Smooth muscle cell (in vitro differentiated cells): ENCODE data around the gene CALHM5. TPM values are rescaled to one million over a fixed set of nuclear protein-coding genes. Genes with fewer than 3 reads are reported as not detected.

Source experiments
- DNase-seq: peaks from one replicate; lab custom pipeline; 2025; ENCODE audit not compliant: unreplicated experiment; lab: John Stamatoyannopoulos, UW
- H2AFZ ChIP-seq: fragments of 200-600 bp; sonication (generic); 2 replicates; pipeline ENCODE4 v1.6.0; 2016; ENCODE audit warnings: antibody characterized with exemption, low read depth, mild to moderate bottlenecking
- H3F3A ChIP-seq: fragments of 200-600 bp; sonication (generic); 2 replicates; pipeline ENCODE4 v1.6.0; 2017; ENCODE audit warnings: antibody characterized with exemption, low read depth
- H3K27ac ChIP-seq: fragments of 200-600 bp; sonication (generic); 2 replicates; pipeline ENCODE4 v1.5.1; 2016; ENCODE audit warnings: low read depth, mild to moderate bottlenecking
- H3K27me3 ChIP-seq: fragments of 200-600 bp; sonication (generic); 2 replicates; pipeline ENCODE4 v1.6.1; 2016; ENCODE audit warnings: low read depth, mild to moderate bottlenecking
- H3K36me3 ChIP-seq: fragments of 200-600 bp; sonication (generic); 2 replicates; pipeline ENCODE4 v1.5.1; 2016; ENCODE audit warnings: low read depth
- H3K4me1 ChIP-seq: fragments of 200-600 bp; sonication (generic); 2 replicates; pipeline ENCODE4 v1.5.1; 2016; ENCODE audit warnings: low read depth
- H3K4me2 ChIP-seq: fragments of 200-600 bp; sonication (generic); 2 replicates; pipeline ENCODE4 v1.6.0; 2016; ENCODE audit warnings: mild to moderate bottlenecking
- H3K4me3 ChIP-seq: fragments of 200-600 bp; sonication (generic); 2 replicates; pipeline ENCODE4 v1.5.1; 2016; ENCODE audit warnings: mild to moderate bottlenecking
- H3K79me2 ChIP-seq: fragments of 200-600 bp; sonication (generic); 2 replicates; pipeline ENCODE4 v1.6.0; 2016; ENCODE audit warnings: low read depth, mild to moderate bottlenecking
- H3K9ac ChIP-seq: fragments of 200-600 bp; sonication (generic); 2 replicates; pipeline ENCODE4 v1.6.0; 2016; ENCODE audit warnings: low read depth
- H3K9me3 ChIP-seq: fragments of 200-600 bp; sonication (generic); replicated peaks from 2 replicates; pipeline ENCODE4 v1.5.1; 2016; ENCODE audit warnings: low read depth
- H4K20me1 ChIP-seq: fragments of 200-600 bp; sonication (generic); 2 replicates; pipeline ENCODE4 v1.6.0; 2016; ENCODE audit warnings: low read depth
- WGBS: methylation state at CpG from one replicate; pipeline ENCODE4 v1.1.7; 2016; ENCODE audit warnings: low lambda C conversion rate; 5-methylcytosine and 5-hydroxymethylcytosine counted together
- polyA plus RNA-seq: library from polyadenylated mRNA; unstranded; fragments of >200 nt; fragmentation: Nextera tagmentation; extraction: Ambion mirVana; gene quantifications from 2 replicates; pipeline ENCODE4 v1.2.1, GENCODE V29; 2016
- total RNA-seq: library from RNA; depleted of rRNA; stranded (reverse); fragments of >200 nt; gene quantifications from 2 replicates; pipeline ENCODE4 v1.2.3, GENCODE V29; 2014
- TF ChIP-seq, protein P1 (sequence below): fragments of 200-600 bp; sonication (generic); IDR thresholded peaks from 2 replicates; pipeline ENCODE4 v1.5.1; 2017; ENCODE audit warnings: borderline replicate concordance, mild to moderate bottlenecking, antibody characterized with exemption; ENCODE audit not compliant: insufficient read depth, poor library complexity, severe bottlenecking

Gene CALHM5
- total and polyA plus RNA-seq, 2 experiments from 2014 or later, result 1.9 to 3.9 TPM

DNA sequence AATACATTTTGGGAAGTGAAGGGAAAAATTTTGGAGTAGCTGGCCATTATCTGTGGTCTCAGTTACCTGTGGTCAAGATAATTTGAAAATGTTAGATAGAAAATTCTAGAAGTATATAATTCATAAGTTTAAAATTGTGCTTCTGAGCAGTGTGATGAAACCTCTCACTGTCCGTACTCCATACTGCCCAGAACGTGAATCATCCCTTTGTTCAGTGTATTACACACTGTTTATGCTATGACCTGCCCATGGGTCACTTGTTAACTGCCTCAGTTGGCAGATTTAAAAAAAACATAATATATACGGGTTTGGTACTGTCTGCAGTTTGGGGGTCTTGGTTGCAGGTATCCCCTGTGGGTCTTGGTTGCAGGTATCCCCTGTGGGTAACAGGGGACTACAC is 4.1 kb upstream of the CALHM5 start:
- no peak overlapping the region for H3K9ac ChIP-seq
- H3K36me3 ChIP-seq, result no peaks in the 10 kb centered on the region
- H3K4me3 ChIP-seq, result no peak overlapping the region
- H3K4me2 ChIP-seq, result no peak overlapping the region
- no peaks in the 10 kb centered on the region for H3K27me3 ChIP-seq
- H3F3A ChIP-seq, result no peaks in the 10 kb centered on the region
- no peak overlapping the region for H2AFZ ChIP-seq
- TF ChIP-seq, protein P1, sequence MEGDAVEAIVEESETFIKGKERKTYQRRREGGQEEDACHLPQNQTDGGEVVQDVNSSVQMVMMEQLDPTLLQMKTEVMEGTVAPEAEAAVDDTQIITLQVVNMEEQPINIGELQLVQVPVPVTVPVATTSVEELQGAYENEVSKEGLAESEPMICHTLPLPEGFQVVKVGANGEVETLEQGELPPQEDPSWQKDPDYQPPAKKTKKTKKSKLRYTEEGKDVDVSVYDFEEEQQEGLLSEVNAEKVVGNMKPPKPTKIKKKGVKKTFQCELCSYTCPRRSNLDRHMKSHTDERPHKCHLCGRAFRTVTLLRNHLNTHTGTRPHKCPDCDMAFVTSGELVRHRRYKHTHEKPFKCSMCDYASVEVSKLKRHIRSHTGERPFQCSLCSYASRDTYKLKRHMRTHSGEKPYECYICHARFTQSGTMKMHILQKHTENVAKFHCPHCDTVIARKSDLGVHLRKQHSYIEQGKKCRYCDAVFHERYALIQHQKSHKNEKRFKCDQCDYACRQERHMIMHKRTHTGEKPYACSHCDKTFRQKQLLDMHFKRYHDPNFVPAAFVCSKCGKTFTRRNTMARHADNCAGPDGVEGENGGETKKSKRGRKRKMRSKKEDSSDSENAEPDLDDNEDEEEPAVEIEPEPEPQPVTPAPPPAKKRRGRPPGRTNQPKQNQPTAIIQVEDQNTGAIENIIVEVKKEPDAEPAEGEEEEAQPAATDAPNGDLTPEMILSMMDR, result no peak
- DNase-seq, result no peak
- H3K9me3 ChIP-seq, result no peaks in the 10 kb centered on the region
- WGBS, result 82% methylated on average over 3 of the region's 3 CpGs
- H3K4me1 ChIP-seq, result peaks cover 4% of the 10 kb centered on the region
- H3K27ac ChIP-seq, result no peak overlapping the region
- H4K20me1 ChIP-seq, result no peaks in the 10 kb centered on the region
- no peaks in the 10 kb centered on the region for H3K79me2 ChIP-seq

- Histone ChIP-seq H3K9ac (no peak overlapping the region), H3K4me3 (no peak overlapping the region), H2AFZ (no peak overlapping the region), H3K27me3 (no peaks in the 10 kb centered on the region), H3K4me2 (no peak overlapping the region), H4K20me1 (no peaks in the 10 kb centered on the region), H3K36me3 (no peaks in the 10 kb centered on the region), H3K79me2 (peaks cover 6% of the 10 kb centered on the region), H3K4me1 (peaks cover 15% of the 10 kb centered on the region), H3F3A (no peaks in the 10 kb centered on the region), H3K9me3 (no peaks in the 10 kb centered on the region), H3K27ac (no peak overlapping the region)
- TF ChIP-seq, protein P1, result no peak
- no peak for DNase-seq
Observed at GRCh38 chr6:116508527-116508926, 2.9 kb upstream of the CALHM5 start.

- H3K9me3 ChIP-seq, result no peaks in the 10 kb centered on the region
- peak overlapping the region; percentile 45 for H3K4me3 ChIP-seq
- peaks cover 9% of the 10 kb centered on the region for H3K79me2 ChIP-seq
- H3K27ac ChIP-seq, result peak overlapping the region; percentile 82
- 39% methylated on average over 4 of the region's 4 CpGs for WGBS
- no peaks in the 10 kb centered on the region for H3F3A ChIP-seq
- H3K36me3 ChIP-seq, result no peaks in the 10 kb centered on the region
- H4K20me1 ChIP-seq, result no peaks in the 10 kb centered on the region
- H3K9ac ChIP-seq, result peak overlapping the region; percentile 53
- TF ChIP-seq, protein P1, result no peak
- peak overlapping the region; percentile 90 for H3K4me2 ChIP-seq
- peak overlapping the region; percentile 88 for H2AFZ ChIP-seq
- DNase-seq, result no peak
- peaks cover 16% of the 10 kb centered on the region for H3K4me1 ChIP-seq
- no peaks in the 10 kb centered on the region for H3K27me3 ChIP-seq
Observed at GRCh38 chr6:116512111-116512559, 696 bp downstream of the CALHM5 start.

GRCh38 chr6:116512734-116513133 is 1.3 kb downstream of the CALHM5 start:
- Histone ChIP-seq H3F3A (no peaks in the 10 kb centered on the region), H3K27me3 (no peaks in the 10 kb centered on the region), H2AFZ (peak overlapping the region; percentile 88), H3K79me2 (peaks cover 9% of the 10 kb centered on the region), H3K4me2 (peak overlapping the region; percentile 90), H3K36me3 (no peaks in the 10 kb centered on the region), H3K9ac (peak overlapping the region; percentile 53), H3K9me3 (no peaks in the 10 kb centered on the region), H3K27ac (peak overlapping the region; percentile 82), H3K4me3 (peak overlapping the region; percentile 45), H3K4me1 (peaks cover 16% of the 10 kb centered on the region), H4K20me1 (no peaks in the 10 kb centered on the region)
- TF ChIP-seq, protein P1, result no peak
- DNase-seq, result no peak
